ENCODE data around the gene TARP.
"Not testable (repeated sequence)": the region's sequence is repeated elsewhere in the genome, so short reads cannot be mapped to it uniquely, and the experiment has no call there.

The TARP gene

DNA sequence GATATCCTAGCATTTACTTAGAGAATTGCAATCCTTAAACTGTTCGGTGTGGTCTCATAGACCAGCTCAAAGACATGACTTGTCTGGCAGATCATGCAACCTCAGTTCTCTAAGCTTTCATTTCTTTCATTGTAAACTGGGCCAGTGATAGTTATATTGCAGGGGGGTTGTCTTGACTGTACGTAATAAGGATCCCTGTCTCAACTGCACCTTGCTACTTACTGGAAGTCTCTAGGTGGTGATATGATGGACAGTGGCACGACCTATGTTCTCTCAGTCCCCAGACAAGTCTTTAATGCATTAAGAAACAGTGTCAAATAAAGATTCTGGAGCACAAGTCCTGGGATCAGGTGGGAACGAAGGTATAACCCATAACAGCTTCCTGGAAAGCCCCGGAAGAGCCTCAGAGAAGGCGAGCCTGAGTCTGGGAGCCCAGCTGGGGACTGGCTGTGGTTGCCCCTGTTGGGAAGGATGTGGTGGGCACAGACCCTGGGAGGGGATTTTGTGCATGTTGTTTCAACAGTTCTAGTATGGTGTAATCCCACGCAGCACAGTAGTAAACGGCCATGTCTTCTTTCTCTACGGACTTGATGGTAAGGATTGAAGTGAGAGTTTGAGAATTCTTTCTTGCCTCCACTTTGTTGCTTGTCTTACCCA, 26.0 kb upstream of the TARP start:
- DNase-seq (ENCODE audit: low read depth, low spot score), result no peak

DNA sequence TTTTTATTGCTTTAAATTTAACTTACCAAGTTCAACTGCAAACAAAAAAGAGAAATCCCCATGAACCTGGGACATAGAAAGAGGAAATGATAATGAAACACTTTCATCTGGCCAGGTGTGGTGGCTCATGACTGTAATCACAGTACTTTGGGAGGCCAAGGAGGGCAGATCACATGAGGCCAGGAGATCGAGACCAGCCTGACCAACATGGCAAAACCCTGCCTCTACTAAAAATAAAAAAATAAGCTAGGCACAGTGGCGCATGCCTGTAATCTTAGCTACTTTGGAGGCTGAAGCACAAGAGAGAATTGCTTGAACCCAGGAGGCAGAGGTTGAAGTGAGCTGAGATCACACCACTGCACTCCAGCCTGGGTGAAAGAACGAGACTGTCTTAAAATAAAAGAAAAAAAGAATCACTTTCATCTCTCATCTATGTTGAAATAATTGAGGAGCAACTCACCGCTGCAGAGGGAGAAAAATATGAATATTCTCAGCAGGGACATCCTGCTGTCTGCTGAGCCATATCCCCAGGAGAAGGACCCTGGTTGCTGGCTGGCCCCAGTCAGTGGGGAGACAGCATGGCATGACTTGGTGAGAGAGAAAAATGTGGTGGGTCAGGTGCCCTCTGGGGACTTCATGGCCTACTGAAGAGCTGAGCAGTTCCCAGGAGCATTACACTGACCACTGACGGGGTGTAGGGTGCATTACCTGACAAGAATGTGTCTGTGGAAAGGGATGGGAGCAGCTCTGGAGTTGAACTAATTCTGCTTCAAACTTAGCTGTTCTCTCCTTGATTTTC, 22.8 kb upstream of the TARP start:
- no peak for DNase-seq (ENCODE audit: low read depth, low spot score)

GRCh38 chr7:38294926-38295325, 21.5 kb upstream of the TARP start:
- DNase-seq (ENCODE audit: low read depth, low spot score), result no peak

DNA sequence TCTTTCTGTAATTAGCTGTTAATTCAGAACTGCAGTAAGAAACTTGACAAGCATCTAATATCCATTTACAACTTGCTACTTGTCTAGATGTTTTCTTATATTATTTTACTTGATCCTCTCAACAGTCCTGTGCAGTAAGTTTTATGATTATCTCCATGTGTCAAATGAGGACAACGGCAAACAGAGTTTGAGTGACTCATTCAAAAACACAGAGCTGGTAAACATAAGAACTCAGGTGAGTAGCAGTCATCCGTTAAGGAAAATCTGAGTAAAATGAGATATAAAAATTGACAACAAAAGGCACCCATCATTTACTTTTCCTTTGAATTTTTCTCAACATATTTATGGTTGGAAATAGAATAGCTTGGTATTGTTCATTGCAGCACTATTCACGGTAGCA, 19.0 kb upstream of the TARP start:
- DNase-seq (ENCODE audit: low read depth, low spot score), result no peak

- no peak for DNase-seq (ENCODE audit: low read depth, low spot score)
Measured at GRCh38 chr7:38291650-38292049, 18.2 kb upstream of the TARP start.

DNA sequence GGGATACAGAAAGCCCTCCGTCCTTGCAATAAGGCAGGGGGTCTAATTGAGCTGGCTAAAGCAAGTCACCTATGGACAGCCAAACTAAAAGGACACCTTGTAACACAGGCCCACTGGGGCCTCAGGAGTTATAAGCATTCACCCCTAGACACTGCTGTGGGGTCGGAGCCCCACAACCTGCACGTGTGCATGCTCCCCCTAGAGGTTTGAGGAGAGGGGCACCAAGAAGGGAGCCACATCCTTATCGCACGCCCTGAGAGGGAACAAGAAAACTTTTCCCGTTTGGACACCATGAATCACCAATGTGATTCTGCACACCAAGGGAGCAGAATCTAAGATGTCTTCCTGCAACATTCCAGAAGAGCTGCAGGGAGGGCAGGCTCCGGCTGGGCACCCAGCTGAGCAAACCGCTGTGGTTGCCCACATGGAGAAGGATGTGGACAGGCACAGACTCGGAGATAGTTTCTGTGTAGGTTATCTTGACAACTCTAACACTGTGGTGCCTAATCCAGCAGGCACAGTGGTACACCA, 17.7 kb upstream of the TARP start:
- no peak for DNase-seq (ENCODE audit: low read depth, low spot score)

DNA sequence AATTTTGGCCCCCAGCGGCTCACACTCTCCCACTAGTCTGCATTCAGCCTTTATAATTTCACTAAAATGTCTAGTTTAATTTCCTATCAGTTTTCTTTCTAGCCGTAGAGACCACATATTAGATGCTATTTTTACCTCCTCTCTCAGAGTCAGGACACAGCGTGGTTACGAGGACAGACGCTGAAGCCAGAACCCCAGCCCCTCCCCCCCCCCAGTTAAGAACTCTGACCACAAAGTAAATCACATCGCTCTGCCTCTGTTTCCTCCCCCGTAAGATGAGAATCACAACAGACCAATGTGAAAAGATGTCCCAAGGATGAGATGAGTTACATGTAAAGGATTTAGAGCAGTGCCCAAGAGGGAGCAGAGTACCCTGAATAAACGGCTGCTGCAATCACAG, 11.1 kb upstream of the TARP start:
- no peak for DNase-seq (ENCODE audit: low read depth, low spot score)

- DNase-seq (ENCODE audit: low read depth, low spot score), result no peak
Measured at GRCh38 chr7:38283809-38284208, 10.4 kb upstream of the TARP start.

- DNase-seq (ENCODE audit: low read depth, low spot score), result no peak
Measured at GRCh38 chr7:38283107-38283506, 9.7 kb upstream of the TARP start.

DNA sequence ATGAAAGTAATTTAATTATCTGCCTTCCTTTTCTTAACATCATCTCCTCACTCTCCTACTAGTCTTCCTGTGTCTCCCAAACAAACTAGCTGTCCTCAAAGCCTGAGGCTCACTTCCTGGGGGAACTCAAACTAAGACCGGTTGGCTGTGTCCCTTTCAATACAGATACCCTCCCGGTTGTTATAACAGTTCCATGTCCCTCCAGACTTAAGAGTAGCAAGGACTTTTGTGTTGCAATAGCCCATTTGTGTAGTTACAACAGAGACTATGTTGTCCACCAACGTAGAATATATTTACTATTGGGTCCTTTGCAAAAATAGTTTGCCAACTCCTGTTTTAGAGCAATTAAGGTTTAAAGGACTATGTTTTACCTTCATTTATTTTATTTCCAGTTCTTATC, 8.6 kb upstream of the TARP start:
- no peak for DNase-seq (ENCODE audit: low read depth, low spot score)

DNA sequence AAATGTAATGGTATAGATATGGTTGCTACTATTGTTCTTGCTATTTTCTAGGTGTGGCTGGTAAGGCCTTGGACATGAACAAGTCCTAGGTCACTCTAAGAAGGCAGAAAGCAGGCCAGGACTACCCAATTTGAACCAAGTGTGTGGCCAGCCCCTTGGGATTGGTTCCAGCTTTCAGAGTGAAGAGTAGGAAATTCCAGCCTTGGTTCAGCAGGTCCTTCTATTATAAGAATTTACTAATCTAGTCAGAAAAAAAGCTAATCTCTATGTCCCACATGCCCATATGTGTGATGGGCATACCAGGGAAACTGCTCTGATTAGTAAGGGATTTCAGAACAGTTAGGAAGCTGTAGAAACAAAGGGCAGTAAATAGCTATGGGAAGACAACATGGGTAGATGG, 7.8 kb upstream of the TARP start:
- DNase-seq (ENCODE audit: low read depth, low spot score), result no peak

DNA sequence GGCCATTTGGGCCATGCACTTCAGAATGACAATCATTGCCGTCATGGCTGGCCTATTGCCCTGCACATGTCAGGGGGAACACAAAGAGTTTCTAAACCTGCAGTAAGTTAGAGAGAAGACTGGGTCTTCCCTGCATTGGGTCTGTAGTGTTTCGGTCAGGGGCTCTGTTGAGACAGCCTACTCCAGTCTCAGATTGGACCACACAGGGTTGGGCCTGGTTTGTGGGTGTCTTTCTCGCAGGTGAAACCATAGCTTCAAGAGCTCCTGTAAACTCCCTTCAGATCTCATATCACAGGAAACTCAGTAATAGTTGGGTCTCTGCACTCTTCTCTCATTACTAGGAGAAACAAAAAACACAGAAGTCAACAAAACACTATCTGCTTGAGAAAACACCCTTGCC, 7.3 kb upstream of the TARP start:
- DNase-seq (ENCODE audit: low read depth, low spot score), result no peak

DNA sequence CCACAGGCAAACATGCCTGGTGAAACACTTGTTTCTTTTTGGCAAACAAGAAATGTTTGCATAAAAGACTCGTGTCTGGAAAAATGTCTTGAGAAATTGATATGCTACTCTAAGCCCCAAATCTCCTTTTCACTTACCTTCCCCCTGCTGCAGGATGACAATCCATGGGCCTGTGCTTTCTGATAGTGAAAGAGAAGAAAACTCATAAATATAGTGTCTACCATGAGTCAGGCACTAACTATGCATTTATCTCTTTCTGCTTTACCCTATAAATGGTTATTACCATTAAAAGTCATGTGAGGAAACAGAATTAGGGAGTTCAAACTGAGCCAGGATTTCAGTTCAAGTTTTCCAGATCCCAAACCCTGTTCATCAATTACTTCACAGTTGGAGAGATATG, 6.6 kb upstream of the TARP start:
- no peak for DNase-seq (ENCODE audit: low read depth, low spot score)

DNA sequence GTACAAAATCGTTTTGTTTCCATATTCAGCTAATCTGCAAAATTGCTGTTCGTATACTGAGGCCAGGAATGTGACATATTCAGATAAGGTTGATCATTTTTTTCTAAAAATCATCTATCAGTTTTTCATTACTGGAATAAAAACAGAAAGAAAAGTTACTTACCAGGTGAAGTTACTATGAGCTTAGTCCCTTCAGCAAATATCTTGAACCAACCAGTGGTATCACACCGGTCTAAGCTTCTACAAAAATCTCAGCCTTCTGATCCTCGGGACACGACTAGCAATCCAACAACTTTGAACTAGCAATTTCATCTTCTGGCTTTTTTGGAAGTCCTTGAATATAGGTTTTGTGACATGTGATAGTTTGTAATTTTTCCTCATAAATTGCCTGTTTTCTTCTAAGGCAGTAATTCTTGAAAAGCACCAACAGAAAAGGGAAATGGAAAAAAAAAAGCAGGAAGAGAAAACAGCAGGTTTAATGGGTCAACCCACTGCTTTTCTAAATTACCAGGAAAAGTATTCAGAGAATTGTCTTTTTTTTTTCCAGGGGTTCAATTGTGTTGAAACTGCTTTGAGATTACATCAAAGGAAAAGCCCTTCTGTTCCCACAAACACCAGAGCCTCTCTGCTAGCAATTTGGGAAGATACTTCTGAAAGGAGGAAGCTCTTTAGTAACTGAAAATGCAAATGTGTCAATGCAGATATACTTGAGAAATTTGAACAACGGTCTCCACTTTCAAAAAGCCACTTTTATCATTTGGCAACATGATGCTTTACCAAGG, 2.9 kb upstream of the TARP start:
- DNase-seq (ENCODE audit: low read depth, low spot score), result no peak

- no peak for DNase-seq (ENCODE audit: low read depth, low spot score)
Measured at GRCh38 chr7:38274927-38275620, 1.6 kb upstream of the TARP start.

DNA sequence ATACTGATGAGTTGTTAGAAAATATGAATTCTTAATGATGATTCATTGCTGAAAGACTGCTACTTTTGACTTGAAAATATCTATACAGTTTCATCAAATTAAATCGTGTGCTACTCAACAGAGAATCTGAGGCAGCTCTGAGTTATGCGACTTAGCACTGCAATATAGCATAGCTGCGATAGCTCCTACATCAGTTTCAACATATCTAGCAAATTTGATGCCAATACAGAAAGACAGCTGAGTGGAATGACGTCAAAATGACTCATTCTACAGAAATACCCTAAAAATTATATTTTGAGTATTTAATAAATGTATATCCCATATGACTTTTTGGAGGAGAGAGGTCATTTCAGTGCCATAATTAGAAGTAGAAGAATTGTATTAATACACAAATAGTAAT, 1.1 kb upstream of the TARP start:
- no peak for DNase-seq (ENCODE audit: low read depth, low spot score)

- not testable (repeated sequence) for DNase-seq (ENCODE audit: low read depth, low spot score)
Measured at GRCh38 chr7:38270405-38270804, 3.0 kb downstream of the TARP start.

DNA sequence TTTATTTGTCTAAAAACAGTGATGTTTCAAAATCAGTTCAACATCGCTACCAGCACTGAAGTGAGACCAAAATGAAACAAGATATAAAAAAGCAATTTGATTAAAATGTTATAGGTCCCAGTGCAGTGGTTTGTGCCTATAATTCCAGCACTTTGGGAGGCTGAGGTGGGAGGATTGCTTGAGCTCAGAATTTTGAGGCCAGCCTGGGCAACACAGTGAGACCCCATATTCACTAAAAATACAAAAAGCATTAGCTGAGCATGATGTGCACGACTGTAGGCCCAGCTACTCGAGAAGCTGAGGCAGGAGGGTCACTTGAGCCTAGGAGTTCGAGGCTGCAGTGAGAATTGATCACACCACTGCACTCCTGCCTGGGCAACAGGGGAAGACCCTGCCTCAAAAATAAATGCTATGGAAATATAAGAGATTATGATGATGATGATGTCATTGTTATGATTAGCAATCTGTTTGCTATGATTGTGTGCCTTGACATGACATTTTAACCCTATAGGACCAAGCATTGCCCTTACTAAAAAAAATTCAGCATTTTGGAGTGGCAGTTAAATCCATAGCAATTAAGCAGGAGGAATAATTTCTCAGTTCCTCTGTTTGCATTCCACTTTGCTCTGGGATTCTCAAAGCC, 3.6 kb downstream of the TARP start:
- DNase-seq (ENCODE audit: low read depth, low spot score), result not testable (repeated sequence)

- DNase-seq (ENCODE audit: low read depth, low spot score), result not testable (repeated sequence)
Measured at GRCh38 chr7:38265958-38266357, 7.5 kb downstream of the TARP start.

- not testable (repeated sequence) for DNase-seq (ENCODE audit: low read depth, low spot score)
Measured at GRCh38 chr7:38264602-38265001, 8.8 kb downstream of the TARP start.

DNA sequence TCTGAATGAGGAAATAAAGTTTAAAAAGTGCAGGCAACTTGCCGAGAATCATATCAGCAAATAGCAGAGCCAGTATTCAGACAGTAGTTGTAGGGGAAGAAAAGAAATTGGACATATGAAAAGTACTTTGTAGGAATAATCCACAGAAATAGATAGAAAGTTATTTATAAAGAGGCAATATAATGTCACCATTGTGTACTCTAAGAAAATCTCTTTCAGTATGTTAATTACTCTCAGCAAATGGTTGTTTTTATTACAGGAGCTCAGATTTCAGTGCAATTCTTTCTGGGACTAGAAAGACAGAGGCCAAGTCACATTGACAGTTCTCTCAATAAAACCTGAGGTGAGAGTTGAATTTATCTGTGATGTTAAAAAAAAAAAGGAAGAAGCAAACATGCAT, 10.2 kb downstream of the TARP start:
- not testable (repeated sequence) for DNase-seq (ENCODE audit: low read depth, low spot score)
